Esophagus squamous epithelium (tissue), 4 donors: ENCODE data around the gene TLE3.

ENCODE experiments used
- POLR2A ChIP-seq, 4 donors: fragments of 450-650 bp; IDR thresholded peaks; one replicate each; pipeline ENCODE4 v1.6.1; 2017; ENCODE audit warnings: antibody characterized with exemption in 4 of 4, mild to moderate bottlenecking in 4 of 4, moderate library complexity in 3 of 4
- TF ChIP-seq, protein P1 (sequence below), 6 experiments: fragments of 450-650 bp in 4 of 6; fragments of 200-600 bp in 2 of 6; sonication (generic) in 2 of 6; IDR thresholded peaks; one replicate each; pipeline ENCODE4 v1.5.1; 2016 to 2019; ENCODE audit warnings: antibody characterized with exemption in 6 of 6, mild to moderate bottlenecking in 4 of 6, moderate library complexity in 4 of 6

DNA sequence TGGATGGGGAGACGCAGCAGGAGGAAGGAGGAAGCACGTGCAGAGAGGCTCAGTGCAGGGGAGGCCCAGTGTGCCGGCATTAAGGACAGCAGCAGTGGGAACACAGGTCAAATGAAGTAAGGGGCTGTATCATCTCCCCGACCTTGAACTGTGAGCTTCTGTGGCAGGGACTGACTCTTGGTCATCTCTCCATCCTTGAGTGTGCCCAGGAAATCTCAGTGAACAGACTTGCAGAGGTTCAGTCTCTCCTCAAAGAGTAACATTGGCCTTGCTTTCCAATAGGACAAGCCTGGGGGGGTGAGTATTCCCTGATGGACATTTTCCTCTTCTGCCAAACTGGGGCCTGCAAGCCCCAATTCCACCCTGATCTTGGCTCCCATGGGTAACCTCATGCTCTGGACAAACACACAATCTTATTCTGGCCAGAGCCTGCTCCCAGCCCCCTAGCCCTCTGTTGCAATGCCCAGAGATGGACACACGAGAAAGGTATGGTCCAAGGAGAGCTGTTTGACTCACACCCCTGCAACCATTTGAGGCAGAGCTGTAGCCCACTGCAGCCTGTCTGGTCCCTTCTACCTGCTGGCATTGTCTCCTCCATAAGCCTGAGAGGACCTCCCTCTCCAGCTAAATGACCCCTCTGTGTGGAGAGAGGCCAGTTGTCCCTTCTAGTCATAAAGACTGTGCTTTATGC lies 50.9 kb downstream of the TLE3 start:
- TF ChIP-seq, protein P1, sequence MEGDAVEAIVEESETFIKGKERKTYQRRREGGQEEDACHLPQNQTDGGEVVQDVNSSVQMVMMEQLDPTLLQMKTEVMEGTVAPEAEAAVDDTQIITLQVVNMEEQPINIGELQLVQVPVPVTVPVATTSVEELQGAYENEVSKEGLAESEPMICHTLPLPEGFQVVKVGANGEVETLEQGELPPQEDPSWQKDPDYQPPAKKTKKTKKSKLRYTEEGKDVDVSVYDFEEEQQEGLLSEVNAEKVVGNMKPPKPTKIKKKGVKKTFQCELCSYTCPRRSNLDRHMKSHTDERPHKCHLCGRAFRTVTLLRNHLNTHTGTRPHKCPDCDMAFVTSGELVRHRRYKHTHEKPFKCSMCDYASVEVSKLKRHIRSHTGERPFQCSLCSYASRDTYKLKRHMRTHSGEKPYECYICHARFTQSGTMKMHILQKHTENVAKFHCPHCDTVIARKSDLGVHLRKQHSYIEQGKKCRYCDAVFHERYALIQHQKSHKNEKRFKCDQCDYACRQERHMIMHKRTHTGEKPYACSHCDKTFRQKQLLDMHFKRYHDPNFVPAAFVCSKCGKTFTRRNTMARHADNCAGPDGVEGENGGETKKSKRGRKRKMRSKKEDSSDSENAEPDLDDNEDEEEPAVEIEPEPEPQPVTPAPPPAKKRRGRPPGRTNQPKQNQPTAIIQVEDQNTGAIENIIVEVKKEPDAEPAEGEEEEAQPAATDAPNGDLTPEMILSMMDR (IDR thresholded peaks at IDR 0.05) = no peak
- no peak for TF ChIP-seq POLR2A (IDR thresholded peaks at IDR 0.05)
